ENCODE data around the gene TTC34. TPM values are rescaled to one million over a fixed set of nuclear protein-coding genes. Genes with fewer than 3 reads are reported as not detected.
A peak's percentile ranks its signal among the peaks of the same experiment; 100 is the strongest.
"Not testable (repeated sequence)": the region's sequence is repeated elsewhere in the genome, so short reads cannot be mapped to it uniquely, and the experiment has no call there.

Gene TTC34
- total and polyA plus RNA-seq, 5 donors = 0.27 to 1.5 (median 0.63) TPM

- WGBS = 67% methylated on average over 19 of the region's 19 CpGs
- ATAC-seq = no peak
- H3K27me3 ChIP-seq (ENCODE audit: control insufficient read depth, insufficient read depth) = no peaks in the 10 kb centered on the region
- peak; percentile 4 to 31 (median 18) for DNase-seq
- H3K4me1 ChIP-seq (ENCODE audit: control insufficient read depth, insufficient read depth, low read length) = no peaks in the 10 kb centered on the region
- H3K9me3 ChIP-seq (ENCODE audit: control insufficient read depth, low read length) = no peaks in the 10 kb centered on the region
- no peak overlapping the region for H3K27ac ChIP-seq (ENCODE audit: low read length)
- no peak overlapping the region for H3K4me3 ChIP-seq (ENCODE audit: low read length)
- intact Hi-C loops (cut with DNase I) = loop anchor here in 1 of 4 donors (10.0 kb wide), 1 partner anchor 359 kb away; no protein-coding TSS in a partner anchor
Observed at GRCh38 chr1:2803931-2804627, 2.6 kb upstream of the TTC34 start.

GRCh38 chr1:2803086-2803930, 1.8 kb upstream of the TTC34 start:
- H3K27me3 ChIP-seq (ENCODE audit: control insufficient read depth, insufficient read depth) = no peaks in the 10 kb centered on the region
- no peaks in the 10 kb centered on the region for H3K9me3 ChIP-seq (ENCODE audit: control insufficient read depth, low read length)
- intact Hi-C loops (cut with DNase I) = loop anchor here in 1 of 4 donors (10.0 kb wide), 1 partner anchor 359 kb away; no protein-coding TSS in a partner anchor
- DNase-seq (peak in 2 of 3 donors; percentile 40 to 44), ATAC-seq (no peak)
- no peaks in the 10 kb centered on the region for H3K4me1 ChIP-seq (ENCODE audit: control insufficient read depth, insufficient read depth, low read length)
- H3K27ac ChIP-seq (ENCODE audit: low read length) = no peak overlapping the region
- H3K4me3 ChIP-seq (ENCODE audit: low read length) = no peak overlapping the region
- WGBS = 80% methylated on average over 37 of the region's 37 CpGs

GRCh38 chr1:2802421-2802961, 998 bp upstream of the TTC34 start:
- Histone ChIP-seq H3K4me3 (ENCODE audit: low read length) (no peak overlapping the region), H3K9me3 (ENCODE audit: control insufficient read depth, low read length) (no peaks in the 10 kb centered on the region), H3K27ac (ENCODE audit: low read length) (no peak overlapping the region), H3K4me1 (ENCODE audit: control insufficient read depth, insufficient read depth, low read length) (no peaks in the 10 kb centered on the region), H3K27me3 (ENCODE audit: control insufficient read depth, insufficient read depth) (no peaks in the 10 kb centered on the region)
- 67% methylated on average over 10 of the region's 10 CpGs for WGBS
- no peak for ATAC-seq
- peak; percentile 3 to 32 (median 20) for DNase-seq
- intact Hi-C loops (cut with DNase I) = loop anchor here in 1 of 4 donors (10.0 kb wide), 1 partner anchor 358 kb away; no protein-coding TSS in a partner anchor

GRCh38 chr1:2801046-2801445, 447 bp downstream of the TTC34 start:
- Histone ChIP-seq H3K27me3 (ENCODE audit: control insufficient read depth, insufficient read depth) (no peaks in the 10 kb centered on the region), H3K9me3 (ENCODE audit: control insufficient read depth, low read length) (no peaks in the 10 kb centered on the region), H3K27ac (ENCODE audit: low read length) (no peak overlapping the region), H3K4me3 (ENCODE audit: low read length) (no peak overlapping the region), H3K4me1 (ENCODE audit: control insufficient read depth, insufficient read depth, low read length) (no peaks in the 10 kb centered on the region)
- WGBS = 72% methylated on average over 11 of the region's 11 CpGs
- DNase-seq = peak in 2 of 3 donors; percentile 7 to 34
- intact Hi-C loops (cut with DNase I) = loop anchor here in 1 of 4 donors (10.0 kb wide), 1 partner anchor 356 kb away; no protein-coding TSS in a partner anchor
- ATAC-seq = peak in 1 of 2 donors; percentile 10

- no peak overlapping the region for H3K27ac ChIP-seq (ENCODE audit: low read length)
- no peaks in the 10 kb centered on the region for H3K4me1 ChIP-seq (ENCODE audit: control insufficient read depth, insufficient read depth, low read length)
- peak in 2 of 3 donors; percentile 4 to 15 for DNase-seq
- intact Hi-C loops (cut with DNase I) = loop anchor here in 1 of 4 donors (10.0 kb wide), 1 partner anchor 356 kb away; no protein-coding TSS in a partner anchor
- no peak for ATAC-seq
- no peaks in the 10 kb centered on the region for H3K9me3 ChIP-seq (ENCODE audit: control insufficient read depth, low read length)
- WGBS = 71% methylated on average over 12 of the region's 12 CpGs
- no peak overlapping the region for H3K4me3 ChIP-seq (ENCODE audit: low read length)
- no peaks in the 10 kb centered on the region for H3K27me3 ChIP-seq (ENCODE audit: control insufficient read depth, insufficient read depth)
Observed at GRCh38 chr1:2800664-2801045, 838 bp downstream of the TTC34 start.

GRCh38 chr1:2799811-2800663, 1.5 kb downstream of the TTC34 start:
- intact Hi-C loops (cut with DNase I) = loop anchor here in 1 of 4 donors (10.0 kb wide), 1 partner anchor 355 kb away; no protein-coding TSS in a partner anchor
- no peak overlapping the region for H3K27ac ChIP-seq (ENCODE audit: low read length)
- H3K4me3 ChIP-seq (ENCODE audit: low read length) = no peak overlapping the region
- peaks cover 2% of the 10 kb centered on the region for H3K9me3 ChIP-seq (ENCODE audit: control insufficient read depth, low read length)
- no peaks in the 10 kb centered on the region for H3K4me1 ChIP-seq (ENCODE audit: control insufficient read depth, insufficient read depth, low read length)
- H3K27me3 ChIP-seq (ENCODE audit: control insufficient read depth, insufficient read depth) = no peaks in the 10 kb centered on the region
- ATAC-seq (no peak), DNase-seq (peak in 2 of 3 donors; percentile 5 to 20)
- WGBS = 90% methylated on average over 49 of the region's 49 CpGs

GRCh38 chr1:2798958-2799357, 2.5 kb downstream of the TTC34 start:
- H3K27ac ChIP-seq (ENCODE audit: low read length); ATAC-seq; H3K27me3 ChIP-seq (ENCODE audit: control insufficient read depth, insufficient read depth); H3K4me1 ChIP-seq (ENCODE audit: control insufficient read depth, insufficient read depth, low read length); H3K9me3 ChIP-seq (ENCODE audit: control insufficient read depth, low read length); intact Hi-C loops (cut with DNase I); H3K4me3 ChIP-seq (ENCODE audit: low read length): not testable (repeated sequence)
- peak in 1 of 3 donors; percentile 2 for DNase-seq
- WGBS = 96% methylated on average over 7 of the region's 7 CpGs

- Histone ChIP-seq H3K4me3 (ENCODE audit: low read length) (no peak overlapping the region), H3K9me3 (ENCODE audit: control insufficient read depth, low read length) (peaks cover 3% of the 10 kb centered on the region), H3K27ac (ENCODE audit: low read length) (no peak overlapping the region), H3K4me1 (ENCODE audit: control insufficient read depth, insufficient read depth, low read length) (no peaks in the 10 kb centered on the region), H3K27me3 (ENCODE audit: control insufficient read depth, insufficient read depth) (no peaks in the 10 kb centered on the region)
- DNase-seq (no peak), ATAC-seq (no peak)
- 61% methylated on average over 6 of the region's 6 CpGs for WGBS
- intact Hi-C loops (cut with DNase I) = no loop called here
Observed at GRCh38 chr1:2797741-2798016, 3.8 kb downstream of the TTC34 start.

- intact Hi-C loops (cut with DNase I) = no loop called here
- no peaks in the 10 kb centered on the region for H3K4me1 ChIP-seq (ENCODE audit: control insufficient read depth, insufficient read depth, low read length)
- no peak overlapping the region for H3K27ac ChIP-seq (ENCODE audit: low read length)
- no peak overlapping the region for H3K4me3 ChIP-seq (ENCODE audit: low read length)
- H3K9me3 ChIP-seq (ENCODE audit: control insufficient read depth, low read length) = peaks cover 4% of the 10 kb centered on the region
- DNase-seq = peak in 1 of 3 donors; percentile 5
- ATAC-seq = no peak
- no peaks in the 10 kb centered on the region for H3K27me3 ChIP-seq (ENCODE audit: control insufficient read depth, insufficient read depth)
- 54% methylated on average over 19 of the region's 19 CpGs for WGBS
Observed at GRCh38 chr1:2796890-2797740, 4.4 kb downstream of the TTC34 start.

- ATAC-seq (no peak), DNase-seq (peak in 1 of 3 donors; percentile 4)
- peaks cover 6% of the 10 kb centered on the region for H3K9me3 ChIP-seq (ENCODE audit: control insufficient read depth, low read length)
- H3K27me3 ChIP-seq (ENCODE audit: control insufficient read depth, insufficient read depth) = no peaks in the 10 kb centered on the region
- no peaks in the 10 kb centered on the region for H3K4me1 ChIP-seq (ENCODE audit: control insufficient read depth, insufficient read depth, low read length)
- WGBS = 76% methylated on average over 6 of the region's 6 CpGs
- no peak overlapping the region for H3K4me3 ChIP-seq (ENCODE audit: low read length)
- intact Hi-C loops (cut with DNase I) = no loop called here
- H3K27ac ChIP-seq (ENCODE audit: low read length) = no peak overlapping the region
Observed at GRCh38 chr1:2795926-2796325, 5.6 kb downstream of the TTC34 start.
